Vagina (tissue), 2 donors: ENCODE measurements around the gene ENTPD1.

ENCODE experiments used
- POLR2A ChIP-seq, 2 donors: fragments of 450-650 bp; IDR thresholded peaks; one replicate each; pipeline ENCODE4 v1.6.1; 2017; ENCODE audit warnings: antibody characterized with exemption in 2 of 2, mild to moderate bottlenecking in 2 of 2, moderate library complexity in 2 of 2
- TF ChIP-seq, protein P1 (sequence below), 3 experiments: fragments of 450-650 bp in 2 of 3; fragments of 200-600 bp in 1 of 3; sonication (generic) in 1 of 3; IDR thresholded peaks; one replicate each; pipeline ENCODE4 v1.5.1; 2017 to 2019; ENCODE audit warnings: antibody characterized with exemption in 3 of 3, mild to moderate bottlenecking in 2 of 3, moderate library complexity in 2 of 3

DNA sequence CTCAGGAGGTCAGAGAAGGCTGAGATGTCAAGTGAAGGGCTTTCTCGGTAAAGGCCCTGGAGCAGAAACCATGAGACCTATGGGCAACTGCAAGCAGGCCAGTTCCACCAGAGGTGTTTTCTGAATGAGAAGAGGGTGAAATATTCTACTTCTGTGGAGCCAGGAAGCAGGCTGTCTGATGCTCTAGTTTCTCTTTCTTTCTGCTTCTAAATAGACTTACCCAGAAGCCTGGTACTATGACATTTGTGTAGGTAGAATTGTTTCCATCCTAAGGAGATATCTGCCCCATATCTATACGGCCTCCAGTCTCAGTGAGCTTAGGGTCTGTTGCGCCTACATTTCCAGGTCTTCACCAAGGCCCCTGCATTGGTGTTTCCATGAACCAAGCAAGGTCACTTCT, 78.4 kb downstream of the ENTPD1 start:
- TF ChIP-seq POLR2A (IDR thresholded peaks at IDR 0.05), result no peak
- TF ChIP-seq, protein P1, sequence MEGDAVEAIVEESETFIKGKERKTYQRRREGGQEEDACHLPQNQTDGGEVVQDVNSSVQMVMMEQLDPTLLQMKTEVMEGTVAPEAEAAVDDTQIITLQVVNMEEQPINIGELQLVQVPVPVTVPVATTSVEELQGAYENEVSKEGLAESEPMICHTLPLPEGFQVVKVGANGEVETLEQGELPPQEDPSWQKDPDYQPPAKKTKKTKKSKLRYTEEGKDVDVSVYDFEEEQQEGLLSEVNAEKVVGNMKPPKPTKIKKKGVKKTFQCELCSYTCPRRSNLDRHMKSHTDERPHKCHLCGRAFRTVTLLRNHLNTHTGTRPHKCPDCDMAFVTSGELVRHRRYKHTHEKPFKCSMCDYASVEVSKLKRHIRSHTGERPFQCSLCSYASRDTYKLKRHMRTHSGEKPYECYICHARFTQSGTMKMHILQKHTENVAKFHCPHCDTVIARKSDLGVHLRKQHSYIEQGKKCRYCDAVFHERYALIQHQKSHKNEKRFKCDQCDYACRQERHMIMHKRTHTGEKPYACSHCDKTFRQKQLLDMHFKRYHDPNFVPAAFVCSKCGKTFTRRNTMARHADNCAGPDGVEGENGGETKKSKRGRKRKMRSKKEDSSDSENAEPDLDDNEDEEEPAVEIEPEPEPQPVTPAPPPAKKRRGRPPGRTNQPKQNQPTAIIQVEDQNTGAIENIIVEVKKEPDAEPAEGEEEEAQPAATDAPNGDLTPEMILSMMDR (IDR thresholded peaks at IDR 0.05), result no peak
